HG03558 (cell line): Measurements from ENCODE around the gene ST3GAL5.

Experiments used
- ATAC-seq: cut with Tn5 transposase; IDR thresholded peaks from one replicate; pipeline ENCODE4 v1.9.1; 2021; ENCODE audit warnings: moderate number of reproducible peaks; ENCODE audit not compliant: unreplicated experiment; ENCODE audit errors: extremely low read depth

Gene ST3GAL5

DNA sequence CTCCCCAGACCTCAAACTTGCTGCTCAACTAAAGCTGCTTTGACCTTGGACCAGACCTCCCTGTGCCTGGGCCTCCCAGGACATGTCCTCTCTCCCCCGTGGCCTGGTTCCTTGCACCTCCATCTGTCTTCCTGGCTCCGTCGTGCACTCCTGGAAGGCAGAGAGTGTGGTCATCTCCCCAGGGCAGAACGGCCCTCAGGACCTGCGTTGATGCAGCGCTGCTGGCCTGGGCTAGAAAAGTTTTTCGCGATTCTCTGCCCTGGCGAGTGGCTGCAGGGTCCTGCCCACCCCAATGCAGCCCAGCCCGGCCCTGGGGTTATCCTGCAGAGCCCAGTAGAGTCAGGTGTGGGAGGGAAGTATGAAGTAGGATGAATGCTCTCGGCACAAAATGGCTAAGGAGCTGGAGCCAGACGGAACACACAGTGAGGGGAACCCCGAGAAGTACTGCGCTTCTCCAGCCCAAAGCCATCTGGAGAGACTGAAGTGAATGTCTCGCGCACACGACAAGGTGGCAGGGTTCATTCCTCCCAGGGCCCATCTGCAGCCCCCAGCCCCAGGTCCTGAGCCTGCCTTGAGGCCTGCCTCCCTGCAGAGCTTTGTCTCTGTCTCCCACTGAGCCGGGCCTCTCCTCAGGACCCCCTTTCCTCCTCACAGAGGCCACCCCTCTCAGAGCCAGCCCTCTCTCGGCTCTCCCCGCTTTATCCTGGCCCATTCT, 93.3 kb downstream of the ST3GAL5 start:
- no peak for ATAC-seq

DNA sequence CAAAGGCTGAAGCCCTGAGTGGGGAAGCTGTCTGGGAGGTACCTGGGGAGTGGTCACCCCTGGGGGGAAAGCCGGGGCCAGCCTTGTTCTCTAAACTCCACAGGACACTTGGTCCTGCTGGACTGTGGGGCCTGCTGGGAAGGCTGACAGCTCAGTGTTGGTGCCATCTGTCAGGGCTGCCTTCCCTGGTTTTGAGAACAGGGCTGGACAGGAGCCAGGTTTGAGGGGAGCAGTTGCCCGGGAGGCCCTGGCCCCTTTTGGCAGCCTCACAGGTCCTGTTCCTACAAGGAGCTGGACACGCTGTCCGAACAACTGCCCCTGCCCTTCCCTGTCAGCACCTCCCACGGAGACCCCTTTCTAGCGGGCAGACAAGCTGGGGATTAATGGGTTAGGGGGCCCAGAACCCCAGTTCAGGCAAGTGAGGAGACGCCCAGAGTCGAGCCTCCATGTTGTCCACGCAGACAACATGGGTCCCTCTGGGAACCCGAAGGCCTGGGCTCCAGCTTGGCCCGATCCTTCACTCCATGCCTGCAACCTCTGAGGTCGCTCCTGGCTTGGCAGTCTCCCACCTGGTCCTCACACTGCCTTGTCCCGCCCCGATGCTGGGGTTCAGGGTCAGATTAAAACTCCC, 94.2 kb downstream of the ST3GAL5 start:
- no peak for ATAC-seq

DNA sequence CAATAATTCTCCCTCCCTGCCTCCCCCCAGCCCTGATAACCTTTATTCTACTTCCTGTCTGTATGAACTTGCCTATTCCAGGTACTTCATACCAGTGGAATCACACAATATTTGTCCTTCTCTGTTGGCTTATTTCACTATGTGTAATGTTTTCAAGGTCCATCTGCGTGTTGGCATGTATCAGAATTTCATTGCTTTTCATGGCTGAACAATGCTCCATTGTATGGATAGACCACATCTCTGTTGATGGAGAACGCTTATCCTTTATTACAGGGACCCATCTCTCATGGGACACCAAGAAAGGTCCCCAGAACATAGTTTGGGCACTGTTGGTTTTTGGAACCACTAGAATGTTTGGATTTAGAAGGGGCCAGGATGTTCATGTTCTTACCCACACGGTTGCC, 94.8 kb downstream of the ST3GAL5 start:
- no peak for ATAC-seq

DNA sequence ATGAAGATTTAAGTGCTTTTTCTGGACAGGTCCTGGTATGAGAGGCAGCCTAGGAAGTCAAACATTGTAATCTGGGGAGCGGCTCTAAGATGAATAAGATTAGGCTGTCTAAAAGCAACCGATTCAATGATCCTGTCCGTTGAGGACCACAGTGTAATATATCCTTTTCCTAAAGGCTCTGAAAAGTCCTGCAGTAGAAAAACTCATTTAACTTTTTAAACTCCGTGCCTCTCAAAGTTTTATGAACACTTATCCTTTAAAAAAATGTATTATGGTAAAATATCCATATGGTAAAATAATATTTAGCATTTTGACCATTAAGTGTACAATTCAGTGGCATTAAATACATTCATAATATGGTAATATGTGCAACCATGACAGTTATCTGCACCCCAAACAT, 95.2 kb downstream of the ST3GAL5 start:
- no peak for ATAC-seq

DNA sequence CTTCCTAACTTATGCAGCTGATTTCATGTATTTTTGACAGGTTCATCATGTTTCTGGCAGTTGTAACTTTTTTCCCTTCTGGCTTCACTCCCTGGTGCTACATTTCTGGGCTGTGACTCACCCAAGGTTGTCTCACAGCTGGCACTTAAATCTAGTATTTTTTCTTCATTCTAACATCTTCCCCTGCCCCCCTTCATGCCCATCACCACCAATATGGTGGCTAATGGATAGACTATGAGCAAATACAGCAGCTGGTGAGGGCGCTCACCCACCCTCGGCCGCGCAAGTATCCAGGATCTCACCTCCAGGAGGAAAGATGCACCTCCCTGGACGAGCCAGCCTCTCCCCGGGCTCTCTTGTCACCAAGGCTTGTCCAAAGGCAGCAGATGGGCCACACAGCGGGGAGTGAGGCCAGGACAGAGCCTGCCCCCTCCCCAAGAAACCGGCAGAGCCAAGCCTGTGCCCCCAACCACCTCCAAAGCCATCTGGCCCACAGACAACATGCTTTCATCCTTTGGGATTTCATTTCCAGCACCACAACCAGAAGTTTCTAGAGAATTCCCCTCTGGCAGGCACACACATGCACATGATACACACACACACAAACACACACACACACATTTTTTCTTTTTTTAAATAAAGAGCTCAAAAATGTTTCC, 95.9 kb downstream of the ST3GAL5 start:
- no peak for ATAC-seq

DNA sequence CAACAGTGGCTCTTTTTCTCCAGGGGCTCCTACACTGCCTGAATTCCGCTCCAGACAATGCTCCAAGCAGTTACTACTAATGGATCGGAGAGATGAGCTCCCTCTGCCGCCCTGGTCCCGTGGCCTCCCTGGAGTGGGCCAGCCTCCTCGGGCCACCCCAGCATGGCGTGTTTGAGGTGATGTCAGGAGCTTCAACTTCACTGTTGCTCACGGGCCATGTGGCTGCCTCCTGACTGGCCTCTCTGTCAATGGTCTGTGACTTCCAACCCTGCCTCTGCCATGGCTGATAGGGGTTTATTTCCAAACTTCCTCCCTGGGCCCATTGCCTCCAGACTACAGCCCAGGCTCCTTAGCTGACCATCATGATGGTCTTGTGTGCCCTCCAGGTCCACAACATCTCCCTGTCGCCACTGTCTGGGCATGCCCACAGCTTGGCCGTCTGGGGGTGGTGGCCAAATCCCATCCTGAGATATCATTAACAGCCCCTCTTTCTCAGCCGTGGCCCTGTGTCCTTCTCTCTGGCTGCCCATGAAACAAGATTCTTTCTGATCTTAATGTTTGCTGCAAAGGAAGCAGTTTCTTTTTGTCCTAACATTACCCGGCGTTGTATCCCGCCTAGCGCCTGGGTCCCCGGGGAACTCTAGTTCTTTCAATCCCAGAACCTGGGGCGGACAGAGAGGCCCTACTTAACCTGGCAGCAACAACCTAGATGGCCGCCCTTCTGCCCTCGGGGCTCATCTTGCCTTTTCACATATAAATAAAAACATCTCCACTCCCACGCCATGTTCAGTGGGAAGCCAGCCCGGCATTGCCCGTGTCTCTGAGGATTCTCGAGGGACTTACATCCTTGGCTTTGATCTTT, 96.9 kb downstream of the ST3GAL5 start:
- ATAC-seq, result no peak

DNA sequence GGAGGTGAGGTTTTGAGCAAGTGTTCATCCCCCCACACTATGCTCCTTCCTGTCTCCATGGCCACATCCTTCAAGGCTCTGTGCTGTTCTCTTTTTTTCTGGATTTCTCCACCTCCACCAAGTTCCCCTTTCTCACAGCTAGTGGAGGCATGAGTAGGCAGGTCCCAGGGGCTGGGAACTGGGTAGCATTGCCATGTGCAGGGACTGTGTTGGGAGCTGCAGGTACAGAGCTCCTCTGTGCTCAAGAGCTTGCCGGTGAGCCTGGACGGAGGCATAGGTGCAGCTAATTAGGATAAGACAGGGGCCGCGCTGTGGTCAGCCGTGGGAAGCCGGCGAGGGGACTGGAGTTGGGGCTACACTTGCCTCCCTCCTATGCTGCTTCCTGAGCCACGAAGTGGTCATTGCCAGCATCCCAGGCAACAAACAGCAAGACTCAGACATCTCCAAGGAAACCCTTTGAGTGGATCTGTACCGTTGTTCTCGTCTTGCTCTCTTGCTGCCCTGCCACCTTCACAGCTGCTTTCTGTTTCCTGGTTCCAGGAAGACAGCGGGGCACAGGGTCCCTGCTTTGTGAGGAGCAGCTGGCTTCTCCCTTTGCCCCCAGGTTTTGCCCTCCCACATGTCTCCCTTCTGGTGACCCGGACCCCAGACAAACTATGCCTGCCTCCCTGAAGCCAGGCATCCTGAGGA, 98.1 kb downstream of the ST3GAL5 start:
- no peak for ATAC-seq

DNA sequence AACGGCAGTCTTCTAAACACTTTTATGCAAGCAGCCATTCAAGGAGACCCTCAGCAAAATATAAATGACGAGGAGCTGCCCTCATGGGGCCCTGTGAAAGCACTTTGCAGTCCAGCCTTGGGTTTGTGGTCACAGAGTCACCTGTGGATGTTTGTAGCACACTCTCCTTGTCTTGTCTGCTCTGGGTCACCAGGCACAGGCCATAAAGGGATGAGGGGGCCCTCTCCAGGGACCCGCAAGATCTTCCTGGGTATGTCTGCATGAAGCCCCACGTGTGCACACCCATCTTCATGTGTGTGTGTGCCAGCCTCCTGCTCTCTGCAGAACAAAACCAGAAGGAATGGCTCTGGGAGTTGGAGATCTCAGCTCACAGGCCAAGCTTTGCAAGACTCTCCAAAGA, 98.8 kb downstream of the ST3GAL5 start:
- ATAC-seq, result no peak

DNA sequence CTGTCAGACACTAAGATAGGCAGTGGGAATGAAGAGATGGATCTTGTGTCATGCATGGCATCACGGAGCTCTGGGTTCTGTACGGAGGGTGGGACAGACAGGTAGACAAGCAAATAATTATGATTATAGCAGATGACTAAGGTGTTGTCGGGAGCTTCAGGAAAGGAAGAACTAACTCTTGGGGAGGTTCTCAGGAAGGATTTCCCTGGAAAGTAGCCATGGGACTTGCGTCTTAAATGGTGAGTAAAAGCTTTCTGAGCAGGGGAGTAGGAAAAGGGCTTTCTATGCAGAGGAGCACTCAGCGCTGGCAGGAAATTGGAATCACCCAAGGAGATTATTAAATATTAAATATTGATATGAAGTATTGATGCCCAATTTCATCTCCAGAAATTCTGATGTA, 99.5 kb downstream of the ST3GAL5 start:
- ATAC-seq, result no peak

DNA sequence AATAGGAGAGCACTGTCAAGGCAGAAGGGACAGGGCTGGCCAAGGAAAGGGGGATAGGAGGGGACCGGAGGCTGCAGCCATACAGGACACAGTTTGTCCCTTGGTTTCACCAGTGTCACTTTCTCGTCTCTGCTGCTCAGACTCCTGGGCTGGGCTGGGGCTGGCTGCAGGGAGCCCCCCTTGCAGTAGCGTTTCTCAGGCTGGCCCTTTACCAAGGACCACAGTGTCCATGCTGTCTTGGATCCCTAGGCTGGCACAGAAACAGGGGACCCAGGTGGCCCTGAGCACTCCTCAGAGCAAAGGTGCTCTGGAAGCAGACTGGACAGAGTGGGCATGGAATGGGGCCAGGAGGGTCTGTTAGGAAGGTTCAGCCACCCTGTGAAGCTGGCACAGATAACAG, 100.2 kb downstream of the ST3GAL5 start:
- ATAC-seq, result no peak

DNA sequence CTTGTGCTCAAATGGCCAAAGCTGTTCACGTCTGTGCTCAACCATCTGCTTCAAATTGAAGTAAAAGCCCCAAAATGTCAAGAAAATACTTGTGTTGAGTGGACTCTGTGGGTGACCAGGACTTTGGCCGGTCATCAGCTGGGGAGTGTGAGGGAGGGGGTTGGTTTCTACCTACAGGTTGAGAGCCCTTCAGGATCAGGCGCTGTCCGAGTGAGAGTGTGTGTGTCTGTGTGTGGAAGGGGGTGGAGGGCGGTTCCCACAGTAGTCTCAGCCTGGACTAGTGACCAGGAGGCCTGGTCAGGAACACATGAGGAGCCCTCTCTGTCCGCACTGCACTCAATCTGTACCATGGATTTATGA, 100.8 kb downstream of the ST3GAL5 start:
- ATAC-seq, result no peak

DNA sequence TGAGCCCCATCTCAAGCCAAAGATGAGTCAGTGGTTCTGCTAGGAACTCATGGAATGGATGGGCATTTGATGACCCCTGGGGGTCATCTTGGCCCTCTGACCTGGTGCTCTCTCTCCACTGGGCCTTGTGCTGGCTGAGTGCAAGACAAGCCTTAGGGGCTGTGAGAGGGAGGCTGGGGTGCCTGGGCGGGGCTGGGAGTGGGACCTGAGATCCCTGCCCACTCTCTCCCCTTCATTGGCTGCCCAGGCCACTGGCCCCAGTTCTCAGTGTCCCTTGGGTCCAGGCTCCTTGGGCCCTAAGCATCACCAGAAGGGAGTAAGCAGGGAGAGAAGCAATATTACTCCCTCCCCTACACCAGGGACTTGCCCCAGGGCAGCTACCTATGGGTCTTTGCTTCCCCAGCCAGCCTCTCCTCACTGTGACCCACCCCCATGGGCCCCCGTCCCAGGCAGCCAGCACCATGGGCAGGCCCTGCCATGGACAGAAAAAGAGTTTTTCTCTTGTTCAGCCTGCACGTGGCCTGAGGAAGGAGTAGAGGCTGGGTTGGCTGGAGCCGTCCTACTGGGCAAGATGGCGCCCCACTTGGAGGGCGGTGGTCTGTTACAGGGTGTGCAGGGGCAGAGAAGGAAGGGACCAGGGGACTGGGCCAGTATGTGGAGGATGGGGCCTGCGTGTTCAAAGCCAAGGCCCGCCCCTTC, 101.4 kb downstream of the ST3GAL5 start:
- ATAC-seq, result no peak
